Measurements from ENCODE around the gene PACSIN2. TPM values are rescaled to one million over a fixed set of nuclear protein-coding genes. Genes with fewer than 3 reads are reported as not detected.

Gene PACSIN2
- total RNA-seq, 2 experiments from 2014 or later, result 33.5 to 35.7 TPM

GRCh38 chr22:42862045-42862734 is 152.8 kb downstream of the PACSIN2 start:
- H3K4me1 Mint-ChIP-seq (ENCODE audit: low read depth), result peaks cover 20% of the 10 kb centered on the region
- H3K36me3 Mint-ChIP-seq (ENCODE audit: low read depth), result peaks cover 21% of the 10 kb centered on the region
- TF ChIP-seq CTCF (IDR thresholded peaks at IDR 0.05), result no peak
- ATAC-seq (no peak), DNase-seq (no peak)
- H3K27ac Mint-ChIP-seq, result no peak overlapping the region
- intact Hi-C loops (cut with micrococcal nuclease), result no loop called here
- ChIA-PET CTCF (no interaction called here), POLR2A (no interaction called here)
- no peak overlapping the region for H3K4me3 Mint-ChIP-seq
- no peaks in the 10 kb centered on the region for H3K27me3 Mint-ChIP-seq
- H3K9me3 Mint-ChIP-seq, result peaks cover 16% of the 10 kb centered on the region

GRCh38 chr22:42860968-42861367 is 154.0 kb downstream of the PACSIN2 start:
- POLR2A ChIA-PET, result no interaction called here
- Mint-ChIP-seq H3K9me3 (peaks cover 16% of the 10 kb centered on the region), H3K27ac (no peak overlapping the region), H3K4me1 (ENCODE audit: low read depth) (peaks cover 21% of the 10 kb centered on the region), H3K36me3 (ENCODE audit: low read depth) (peaks cover 21% of the 10 kb centered on the region), H3K27me3 (no peaks in the 10 kb centered on the region), H3K4me3 (no peak overlapping the region)
- ATAC-seq (no peak), DNase-seq (no peak)
- CTCF ChIA-PET, result no interaction called here
- no peak for TF ChIP-seq CTCF (IDR thresholded peaks at IDR 0.05)
- intact Hi-C loops (cut with micrococcal nuclease), result no loop called here

- no peaks in the 10 kb centered on the region for H3K27me3 Mint-ChIP-seq
- ChIA-PET POLR2A (interaction anchor here (0.6 kb wide), 1 partner anchor 206 kb away, joined by 3 read pairs; no protein-coding TSS in a partner anchor), CTCF (interaction anchor here (1.1 to 4.5 kb wide), 2 partner anchors 10 to 202 kb away, joined by 3 to 26 read pairs; no protein-coding TSS in a partner anchor)
- H3K36me3 Mint-ChIP-seq (ENCODE audit: low read depth), result peaks cover 5% of the 10 kb centered on the region
- H3K4me1 Mint-ChIP-seq (ENCODE audit: low read depth), result peaks cover 10% of the 10 kb centered on the region
- peaks cover 4% of the 10 kb centered on the region for H3K9me3 Mint-ChIP-seq
- DNase-seq (no peak), ATAC-seq (no peak)
- intact Hi-C loops (cut with micrococcal nuclease), result loop anchor here (10.0 kb wide), 1 partner anchor 73 kb away; no protein-coding TSS in a partner anchor
- no peak overlapping the region for H3K27ac Mint-ChIP-seq
- TF ChIP-seq CTCF (IDR thresholded peaks at IDR 0.05), result no peak
- peak overlapping the region; percentile 38 for H3K4me3 Mint-ChIP-seq
These were observed 157.0 kb downstream of the PACSIN2 start for GRCh38 chr22:42857845-42858481.

- peak within 1 kb of the TSS; percentile 85 for H3K4me3 Mint-ChIP-seq
- ATAC-seq (peak; percentile 95), DNase-seq (peak; percentile 96)
- peaks cover 8% of the 10 kb centered on the region for H3K4me1 Mint-ChIP-seq (ENCODE audit: low read depth)
- TF ChIP-seq CTCF (IDR thresholded peaks at IDR 0.05), result no peak
- H3K9me3 Mint-ChIP-seq, result peaks cover 2% of the 10 kb centered on the region
- H3K36me3 Mint-ChIP-seq (ENCODE audit: low read depth), result peaks cover 3% of the 10 kb centered on the region
- no peaks in the 10 kb centered on the region for H3K27me3 Mint-ChIP-seq
- H3K27ac Mint-ChIP-seq, result peak within 1 kb of the TSS; percentile 90
- CTCF ChIA-PET, result interaction anchor here (1.0 to 4.5 kb wide), 5 partner anchors 11 to 203 kb away, joined by 3 to 26 read pairs (median 4); no protein-coding TSS in a partner anchor
- POLR2A ChIA-PET, result interaction anchor here (0.6 to 1.7 kb wide), 3 partner anchors 11 to 63 kb away, joined by 3 to 4 read pairs (median 3); no protein-coding TSS in a partner anchor
- intact Hi-C loops (cut with micrococcal nuclease), result loop anchor here (10.0 kb wide), 1 partner anchor 72 kb away; no protein-coding TSS in a partner anchor
These were observed 157.9 kb downstream of the PACSIN2 start, which contains the start of gene ARFGAP3 for GRCh38 chr22:42856865-42857704. TSS of gene ARFGAP3 (minus strand) at chr22:42857273. CDS start at chr22:42857182, 91 bp downstream.
